K562 (cell line): ENCODE measurements around the gene ZNF331. TPM values are rescaled to one million over a fixed set of nuclear protein-coding genes. Genes with fewer than 3 reads are reported as not detected.

ENCODE experiments used
- JUNB ChIP-seq: fragments of 450-650 bp; formaldehyde crosslinking; conservative IDR thresholded peaks from 2 replicates; pipeline ENCODE4 v1.4.0; 2020; ENCODE audit warnings: mild to moderate bottlenecking
- MBD1 ChIP-seq: fragments of 250-450 bp; sonication (Bioruptor Pico); IDR thresholded peaks from 2 replicates; pipeline ENCODE4 v1.8.0; 2022; ENCODE audit warnings: inconsistent platforms
- MTA3 ChIP-seq: fragments of 450-650 bp; formaldehyde crosslinking; IDR thresholded peaks from 2 replicates; pipeline ENCODE4 v1.6.1; 2017; ENCODE audit warnings: mild to moderate bottlenecking, borderline replicate concordance
- PTTG1 ChIP-seq: fragments of 450-650 bp; IDR thresholded peaks from 2 replicates; pipeline ENCODE4 v1.6.1; 2016; ENCODE audit warnings: low read depth, mild to moderate bottlenecking, missing genetic modification characterization, missing compliant biosample characterization
- RBM22 ChIP-seq: fragments of 200-400 bp; formaldehyde crosslinking; IDR thresholded peaks from 2 replicates; pipeline ENCODE4 v1.6.1; 2018; ENCODE audit warnings: low read length, low read depth; ENCODE audit not compliant: poor library complexity, severe bottlenecking
- RFX5 ChIP-seq: IDR thresholded peaks from 2 replicates; pipeline ENCODE4 v1.6.1; 2011; ENCODE audit warnings: low read depth, mild to moderate bottlenecking, improper control_type of control experiment, low read length
- ZNF445 ChIP-seq: fragments of 250-450 bp; sonication (Bioruptor Pico); IDR thresholded peaks from 2 replicates; pipeline ENCODE4 v1.4.0; 2020; ENCODE audit warnings: low read depth, mild to moderate bottlenecking, moderate library complexity
- ZNF740 ChIP-seq, 3 experiments: fragments of 200-800 bp in 1 of 3; sonication (Bioruptor generic) in 1 of 3; sonication (generic) in 1 of 3; formaldehyde crosslinking in 1 of 3; IDR thresholded peaks; 2 replicates each; pipeline versions ENCODE4 v1.6.1 to v1.8.0; 2016 to 2022; ENCODE audit warnings: mild to moderate bottlenecking in 2 of 3, missing compliant biosample characterization in 2 of 3, missing genetic modification characterization in 2 of 3, missing genetic modification reagents in 1 of 3
- polyA plus RNA-seq, 8 experiments: library from polyadenylated mRNA; depleted of rRNA in 4 of 8; stranded (reverse) in 5 of 8; unstranded in 3 of 8; fragments of >200 nt; fragmentation: Nextera tagmentation in 2 of 8; fragmentation: Illumina TruSeq in 1 of 8; extraction: Ambion mirVana in 2 of 8; extraction: Trizol in 1 of 8; gene quantifications; 2 replicates each; pipeline versions ENCODE4 v1.2.1 to v1.2.3, GENCODE V29; 2011 to 2014; ENCODE audit warnings: inconsistent platforms in 1 of 8, missing spikeins in 1 of 8
- total RNA-seq, 7 experiments: library from RNA; depleted of rRNA in 6 of 7; stranded (reverse); fragments of >200 nt in 6 of 7; fragmentation: Illumina TruSeq in 2 of 7; extraction: Trizol in 2 of 7; gene quantifications; 2 replicates each; pipeline versions ENCODE4 v1.2.1 to v1.2.3, GENCODE V29; 2011 to 2021; ENCODE audit warnings: low replicate concordance in 1 of 7
- TF ChIP-seq, protein P1 (sequence below): fragments of 200-600 bp; sonication (generic); IDR thresholded peaks from one replicate; pipeline ENCODE4 v1.6.1; 2012; ENCODE audit warnings: mild to moderate bottlenecking, low read depth, low read length, inconsistent platforms
- TF ChIP-seq, protein P2 (sequence below): fragments of 450-650 bp; IDR thresholded peaks from 2 replicates; pipeline ENCODE4 v1.7.0; 2016; ENCODE audit warnings: borderline replicate concordance

The ZNF331 gene
- total and polyA plus RNA-seq, 9 of the 15 experiments (the other 6 are each of a cell fraction or from before 2014, with no cell fraction given), result 0.23 to 2.7 (median 0.76) TPM

DNA sequence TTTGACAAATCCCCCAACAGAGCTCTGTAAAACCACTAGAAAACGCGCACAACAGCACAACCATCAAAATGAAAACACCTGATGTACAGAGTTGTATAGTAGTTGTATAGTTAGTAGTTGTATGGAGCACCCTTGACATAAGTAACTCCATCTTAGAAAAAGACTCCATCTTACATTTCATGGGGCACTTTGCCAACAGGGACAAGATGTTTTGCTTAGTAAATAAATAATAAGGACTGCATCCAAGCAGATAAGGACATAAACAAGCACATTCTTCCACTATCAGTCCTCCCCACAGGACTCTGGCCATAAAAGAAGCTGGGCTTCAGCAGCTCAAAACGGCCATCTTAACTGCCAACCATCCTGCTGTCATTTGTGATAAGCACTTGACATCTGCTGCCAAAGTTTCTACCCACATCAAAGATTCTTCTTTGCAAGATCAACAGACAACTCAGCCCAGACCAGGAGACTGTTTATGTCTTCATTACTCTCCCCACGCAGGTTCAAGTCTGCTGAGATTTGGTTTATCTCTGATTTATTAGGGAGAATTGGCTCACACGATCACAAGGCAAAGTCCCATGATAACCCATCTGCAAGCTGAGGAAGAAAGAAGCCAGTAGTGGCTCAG lies 20.7 kb upstream of the ZNF331 start (continued):
- TF ChIP-seq, protein P1, sequence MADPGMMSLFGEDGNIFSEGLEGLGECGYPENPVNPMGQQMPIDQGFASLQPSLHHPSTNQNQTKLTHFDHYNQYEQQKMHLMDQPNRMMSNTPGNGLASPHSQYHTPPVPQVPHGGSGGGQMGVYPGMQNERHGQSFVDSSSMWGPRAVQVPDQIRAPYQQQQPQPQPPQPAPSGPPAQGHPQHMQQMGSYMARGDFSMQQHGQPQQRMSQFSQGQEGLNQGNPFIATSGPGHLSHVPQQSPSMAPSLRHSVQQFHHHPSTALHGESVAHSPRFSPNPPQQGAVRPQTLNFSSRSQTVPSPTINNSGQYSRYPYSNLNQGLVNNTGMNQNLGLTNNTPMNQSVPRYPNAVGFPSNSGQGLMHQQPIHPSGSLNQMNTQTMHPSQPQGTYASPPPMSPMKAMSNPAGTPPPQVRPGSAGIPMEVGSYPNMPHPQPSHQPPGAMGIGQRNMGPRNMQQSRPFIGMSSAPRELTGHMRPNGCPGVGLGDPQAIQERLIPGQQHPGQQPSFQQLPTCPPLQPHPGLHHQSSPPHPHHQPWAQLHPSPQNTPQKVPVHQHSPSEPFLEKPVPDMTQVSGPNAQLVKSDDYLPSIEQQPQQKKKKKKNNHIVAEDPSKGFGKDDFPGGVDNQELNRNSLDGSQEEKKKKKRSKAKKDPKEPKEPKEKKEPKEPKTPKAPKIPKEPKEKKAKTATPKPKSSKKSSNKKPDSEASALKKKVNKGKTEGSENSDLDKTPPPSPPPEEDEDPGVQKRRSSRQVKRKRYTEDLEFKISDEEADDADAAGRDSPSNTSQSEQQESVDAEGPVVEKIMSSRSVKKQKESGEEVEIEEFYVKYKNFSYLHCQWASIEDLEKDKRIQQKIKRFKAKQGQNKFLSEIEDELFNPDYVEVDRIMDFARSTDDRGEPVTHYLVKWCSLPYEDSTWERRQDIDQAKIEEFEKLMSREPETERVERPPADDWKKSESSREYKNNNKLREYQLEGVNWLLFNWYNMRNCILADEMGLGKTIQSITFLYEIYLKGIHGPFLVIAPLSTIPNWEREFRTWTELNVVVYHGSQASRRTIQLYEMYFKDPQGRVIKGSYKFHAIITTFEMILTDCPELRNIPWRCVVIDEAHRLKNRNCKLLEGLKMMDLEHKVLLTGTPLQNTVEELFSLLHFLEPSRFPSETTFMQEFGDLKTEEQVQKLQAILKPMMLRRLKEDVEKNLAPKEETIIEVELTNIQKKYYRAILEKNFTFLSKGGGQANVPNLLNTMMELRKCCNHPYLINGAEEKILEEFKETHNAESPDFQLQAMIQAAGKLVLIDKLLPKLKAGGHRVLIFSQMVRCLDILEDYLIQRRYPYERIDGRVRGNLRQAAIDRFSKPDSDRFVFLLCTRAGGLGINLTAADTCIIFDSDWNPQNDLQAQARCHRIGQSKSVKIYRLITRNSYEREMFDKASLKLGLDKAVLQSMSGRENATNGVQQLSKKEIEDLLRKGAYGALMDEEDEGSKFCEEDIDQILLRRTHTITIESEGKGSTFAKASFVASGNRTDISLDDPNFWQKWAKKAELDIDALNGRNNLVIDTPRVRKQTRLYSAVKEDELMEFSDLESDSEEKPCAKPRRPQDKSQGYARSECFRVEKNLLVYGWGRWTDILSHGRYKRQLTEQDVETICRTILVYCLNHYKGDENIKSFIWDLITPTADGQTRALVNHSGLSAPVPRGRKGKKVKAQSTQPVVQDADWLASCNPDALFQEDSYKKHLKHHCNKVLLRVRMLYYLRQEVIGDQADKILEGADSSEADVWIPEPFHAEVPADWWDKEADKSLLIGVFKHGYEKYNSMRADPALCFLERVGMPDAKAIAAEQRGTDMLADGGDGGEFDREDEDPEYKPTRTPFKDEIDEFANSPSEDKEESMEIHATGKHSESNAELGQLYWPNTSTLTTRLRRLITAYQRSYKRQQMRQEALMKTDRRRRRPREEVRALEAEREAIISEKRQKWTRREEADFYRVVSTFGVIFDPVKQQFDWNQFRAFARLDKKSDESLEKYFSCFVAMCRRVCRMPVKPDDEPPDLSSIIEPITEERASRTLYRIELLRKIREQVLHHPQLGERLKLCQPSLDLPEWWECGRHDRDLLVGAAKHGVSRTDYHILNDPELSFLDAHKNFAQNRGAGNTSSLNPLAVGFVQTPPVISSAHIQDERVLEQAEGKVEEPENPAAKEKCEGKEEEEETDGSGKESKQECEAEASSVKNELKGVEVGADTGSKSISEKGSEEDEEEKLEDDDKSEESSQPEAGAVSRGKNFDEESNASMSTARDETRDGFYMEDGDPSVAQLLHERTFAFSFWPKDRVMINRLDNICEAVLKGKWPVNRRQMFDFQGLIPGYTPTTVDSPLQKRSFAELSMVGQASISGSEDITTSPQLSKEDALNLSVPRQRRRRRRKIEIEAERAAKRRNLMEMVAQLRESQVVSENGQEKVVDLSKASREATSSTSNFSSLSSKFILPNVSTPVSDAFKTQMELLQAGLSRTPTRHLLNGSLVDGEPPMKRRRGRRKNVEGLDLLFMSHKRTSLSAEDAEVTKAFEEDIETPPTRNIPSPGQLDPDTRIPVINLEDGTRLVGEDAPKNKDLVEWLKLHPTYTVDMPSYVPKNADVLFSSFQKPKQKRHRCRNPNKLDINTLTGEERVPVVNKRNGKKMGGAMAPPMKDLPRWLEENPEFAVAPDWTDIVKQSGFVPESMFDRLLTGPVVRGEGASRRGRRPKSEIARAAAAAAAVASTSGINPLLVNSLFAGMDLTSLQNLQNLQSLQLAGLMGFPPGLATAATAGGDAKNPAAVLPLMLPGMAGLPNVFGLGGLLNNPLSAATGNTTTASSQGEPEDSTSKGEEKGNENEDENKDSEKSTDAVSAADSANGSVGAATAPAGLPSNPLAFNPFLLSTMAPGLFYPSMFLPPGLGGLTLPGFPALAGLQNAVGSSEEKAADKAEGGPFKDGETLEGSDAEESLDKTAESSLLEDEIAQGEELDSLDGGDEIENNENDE, result no peak
- TF ChIP-seq MBD1 (0 out of 2 replicates have a peak, but pooled peaks have one; percentile 64), PTTG1 (tag) (peak; percentile 94), MTA3 (no peak), RBM22 (no peak), RFX5 (no peak), JUNB (no peak), ZNF740 (CRISPR knock-in tag; IDR thresholded peaks at IDR 0.05) (no peak), ZNF740 (tag; IDR thresholded peaks at IDR 0.05) (peak in 1 of 2 experiments; percentile 99; a peak in 2 of 4 replicates), ZNF445 (CRISPR knock-in tag) (peak; percentile 78)
- TF ChIP-seq, protein P2, sequence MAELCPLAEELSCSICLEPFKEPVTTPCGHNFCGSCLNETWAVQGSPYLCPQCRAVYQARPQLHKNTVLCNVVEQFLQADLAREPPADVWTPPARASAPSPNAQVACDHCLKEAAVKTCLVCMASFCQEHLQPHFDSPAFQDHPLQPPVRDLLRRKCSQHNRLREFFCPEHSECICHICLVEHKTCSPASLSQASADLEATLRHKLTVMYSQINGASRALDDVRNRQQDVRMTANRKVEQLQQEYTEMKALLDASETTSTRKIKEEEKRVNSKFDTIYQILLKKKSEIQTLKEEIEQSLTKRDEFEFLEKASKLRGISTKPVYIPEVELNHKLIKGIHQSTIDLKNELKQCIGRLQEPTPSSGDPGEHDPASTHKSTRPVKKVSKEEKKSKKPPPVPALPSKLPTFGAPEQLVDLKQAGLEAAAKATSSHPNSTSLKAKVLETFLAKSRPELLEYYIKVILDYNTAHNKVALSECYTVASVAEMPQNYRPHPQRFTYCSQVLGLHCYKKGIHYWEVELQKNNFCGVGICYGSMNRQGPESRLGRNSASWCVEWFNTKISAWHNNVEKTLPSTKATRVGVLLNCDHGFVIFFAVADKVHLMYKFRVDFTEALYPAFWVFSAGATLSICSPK, result no peak
